RKO (cell line): ENCODE data around the gene GID8.

Experiments
- DNase-seq: peaks from one replicate; pipeline ENCODE4 v3.0.0-alpha.2; 2016; ENCODE audit warnings: low spot score

Gene GID8

GRCh38 chr20:62986257-62986800 lies 48.4 kb downstream of the GID8 start:
- DNase-seq, result no peak

GRCh38 chr20:62987114-62987513 lies 49.2 kb downstream of the GID8 start:
- no peak for DNase-seq

GRCh38 chr20:62989201-62989601 lies 51.3 kb downstream of the GID8 start:
- no peak for DNase-seq

- DNase-seq, result no peak
Observed at GRCh38 chr20:62990306-62990825, 52.4 kb downstream of the GID8 start.

- no peak for DNase-seq
Observed at GRCh38 chr20:62991196-62991807, 53.4 kb downstream of the GID8 start.

GRCh38 chr20:62991863-62992262 lies 53.9 kb downstream of the GID8 start:
- DNase-seq, result no peak

GRCh38 chr20:62993856-62994494 lies 56.0 kb downstream of the GID8 start:
- no peak for DNase-seq

- no peak for DNase-seq
Observed at GRCh38 chr20:62994869-62995281, 56.9 kb downstream of the GID8 start.

- DNase-seq, result no peak
Observed at GRCh38 chr20:62995481-62995880, 57.5 kb downstream of the GID8 start.

- DNase-seq, result no peak
Observed at GRCh38 chr20:62995898-62996595, 58.1 kb downstream of the GID8 start.

- no peak for DNase-seq
Observed at GRCh38 chr20:62996596-62996982, 58.6 kb downstream of the GID8 start.

- no peak for DNase-seq
Observed at GRCh38 chr20:62997417-62998035, 59.6 kb downstream of the GID8 start.
